Keratinocyte (primary cell): ENCODE measurements around the gene SLC12A5. TPM values are rescaled to one million over a fixed set of nuclear protein-coding genes. Genes with fewer than 3 reads are reported as not detected.

Experiments used
- DNase-seq: peaks from one replicate; pipeline ENCODE4 v3.0.0-alpha.2; 2011; ENCODE audit warnings: low read depth, missing footprints, low spot score
- FAIRE-seq: peaks from 2 replicates; lab custom pipeline; 2011; peaks lifted over from hg19 to GRCh38; lab: Jason Lieb, UNC
- H2AFZ ChIP-seq: 2 replicates; pipeline ENCODE4 v1.6.0; 2012; ENCODE audit warnings: low read length, control low read depth, inconsistent platforms; ENCODE audit not compliant: control insufficient read depth
- H3K27ac ChIP-seq: 2 replicates; pipeline ENCODE4 v1.5.1; 2011; ENCODE audit warnings: low read length; ENCODE audit not compliant: control insufficient read depth, insufficient read depth
- H3K27me3 ChIP-seq: 3 replicates; pipeline ENCODE4 v1.6.0; 2011; ENCODE audit warnings: low read length; ENCODE audit not compliant: control insufficient read depth, insufficient read depth; ENCODE audit errors: extremely low read depth
- H3K36me3 ChIP-seq, 2 experiments: 2 replicates in 1 of 2; 3 replicates in 1 of 2; pipeline ENCODE4 v1.5.1; 2011; ENCODE audit warnings: low read length in 2 of 2, mild to moderate bottlenecking in 1 of 2; ENCODE audit not compliant: control insufficient read depth in 2 of 2, insufficient read depth in 2 of 2; ENCODE audit errors: extremely low read depth in 1 of 2
- H3K4me1 ChIP-seq: 3 replicates; pipeline ENCODE4 v1.5.1; 2011; ENCODE audit warnings: low read length; ENCODE audit not compliant: control insufficient read depth, insufficient read depth; ENCODE audit errors: extremely low read depth
- H3K4me2 ChIP-seq: 3 replicates; pipeline ENCODE4 v1.6.0; 2011; ENCODE audit warnings: low read depth, low read length; ENCODE audit not compliant: control insufficient read depth, insufficient read depth; ENCODE audit errors: extremely low read depth
- H3K4me3 ChIP-seq, 3 experiments: fragments of 200-600 bp in 1 of 3; sonication (generic) in 1 of 3; 2 replicates in 2 of 3; 3 replicates in 1 of 3; pipeline ENCODE4 v1.5.1; 2011 to 2016; ENCODE audit warnings: low read length in 3 of 3, mild to moderate bottlenecking in 3 of 3, control low read depth in 2 of 3, inconsistent platforms in 1 of 3, low read depth in 1 of 3, mixed read lengths in 1 of 3, mixed run types in 1 of 3, moderate library complexity in 1 of 3; ENCODE audit not compliant: control insufficient read depth in 2 of 3, insufficient read depth in 2 of 3; ENCODE audit errors: extremely low read depth in 1 of 3
- H3K79me2 ChIP-seq: 2 replicates; pipeline ENCODE4 v1.6.0; 2012; ENCODE audit warnings: low read length; ENCODE audit not compliant: control insufficient read depth, insufficient read depth
- H3K9ac ChIP-seq: 3 replicates; pipeline ENCODE4 v1.6.0; 2011; ENCODE audit warnings: low read length; ENCODE audit not compliant: control insufficient read depth, insufficient read depth; ENCODE audit errors: extremely low read depth
- H3K9me1 ChIP-seq: 3 replicates; pipeline ENCODE4 v1.6.0; 2011; ENCODE audit warnings: low read length; ENCODE audit not compliant: control insufficient read depth, insufficient read depth; ENCODE audit errors: extremely low read depth
- H3K9me3 ChIP-seq: 2 replicates; pipeline ENCODE4 v1.5.1; 2012; ENCODE audit warnings: low read depth, low read length; ENCODE audit not compliant: control insufficient read depth
- H4K20me1 ChIP-seq: 3 replicates; pipeline ENCODE4 v1.6.0; 2011; ENCODE audit warnings: low read length; ENCODE audit not compliant: control insufficient read depth, insufficient read depth; ENCODE audit errors: extremely low read depth
- CTCF ChIP-seq, 3 experiments: IDR thresholded peaks in 1 of 3; conservative IDR thresholded peaks in 1 of 3; optimal IDR thresholded peaks in 1 of 3; 2 replicates in 2 of 3; 3 replicates in 1 of 3; pipeline versions ENCODE3 to v1.5.1; 2011; ENCODE audit warnings: low read length in 3 of 3, mild to moderate bottlenecking in 3 of 3, moderate library complexity in 2 of 3, control low read depth in 1 of 3, inconsistent platforms in 1 of 3; ENCODE audit not compliant: insufficient read depth in 2 of 3; ENCODE audit errors: extremely low read depth in 1 of 3
- EZH2 ChIP-seq: IDR thresholded peaks from one replicate; pipeline ENCODE4 v1.6.1; 2012; ENCODE audit warnings: inconsistent platforms, mild to moderate bottlenecking, low read length, moderate library complexity
- dilution Hi-C: fragments of 300-500 bp; cut with MboI; formaldehyde crosslinking; loops from one replicate; pipeline ENCODE4 v1.7.0; 2020; ENCODE audit warnings: low sequenced_read_pairs; ENCODE audit not compliant: extremely low pct_ligation_motif_present
- polyA plus RNA-seq, 5 experiments: library from polyadenylated mRNA; depleted of rRNA in 3 of 5; stranded (reverse) in 3 of 5; stranded (forward) in 1 of 5; unstranded in 1 of 5; fragments of >200 nt; gene quantifications; 1 replicate in 1 of 5; 2 replicates in 3 of 5; 3 replicates in 1 of 5; pipeline versions ENCODE4 v1.2.1 to v1.2.3, GENCODE V29; 2011 to 2012; ENCODE audit warnings: missing spikeins in 2 of 5, low read depth in 1 of 5, low replicate concordance in 1 of 5

Gene SLC12A5
- polyA plus RNA-seq, 1 donor (not counting 4 experiments of a cell fraction or from before 2014, with no cell fraction given), result not detected

DNA sequence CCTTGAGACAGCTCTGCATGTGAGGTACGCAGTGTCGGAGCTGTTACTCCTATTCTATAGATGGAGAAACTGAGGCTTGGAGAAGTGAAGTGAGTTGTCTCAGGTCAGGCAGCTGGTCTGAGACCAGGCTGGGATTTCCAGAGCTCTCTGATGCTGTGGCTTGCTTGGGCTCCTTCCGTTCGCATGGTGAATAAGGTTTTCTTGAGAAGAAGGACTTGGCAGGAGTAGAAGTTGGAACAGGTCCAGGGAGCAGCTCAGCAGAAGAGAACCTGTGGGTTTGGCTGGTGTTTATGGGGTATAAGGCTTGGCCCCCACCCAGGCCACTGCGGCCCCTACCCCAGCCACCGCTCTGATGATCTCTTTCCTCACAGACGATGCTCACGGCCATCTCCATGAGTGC, 7.4 kb downstream of the SLC12A5 start:
- H4K20me1 ChIP-seq, result no peaks in the 10 kb centered on the region
- FAIRE-seq (no peak), DNase-seq (no peak)
- dilution Hi-C loops, result no loop called here
- no peak overlapping the region for H2AFZ ChIP-seq
- TF ChIP-seq CTCF (optimal IDR thresholded peaks at IDR 0.05 in 1 of 3, IDR thresholded peaks at IDR 0.05 in 1 of 3, conservative IDR thresholded peaks at IDR 0.05 in 1 of 3; ENCODE audit: extremely low read depth in 1 of 3, insufficient read depth in 2 of 3, low read length in 3 of 3) (no peak), EZH2 (no peak)
- no peak overlapping the region for H3K4me3 ChIP-seq
- H3K4me2 ChIP-seq, result no peak overlapping the region
- no peak overlapping the region for H3K9ac ChIP-seq
- H3K9me3 ChIP-seq, result no peaks in the 10 kb centered on the region
- H3K4me1 ChIP-seq, result no peaks in the 10 kb centered on the region
- H3K36me3 ChIP-seq, result no peaks in the 10 kb centered on the region
- H3K27me3 ChIP-seq, result peaks cover 28% of the 10 kb centered on the region
- no peaks in the 10 kb centered on the region for H3K79me2 ChIP-seq
- no peaks in the 10 kb centered on the region for H3K9me1 ChIP-seq
- H3K27ac ChIP-seq, result no peak overlapping the region

- dilution Hi-C loops, result no loop called here
- no peaks in the 10 kb centered on the region for H3K9me3 ChIP-seq
- H3K79me2 ChIP-seq, result no peaks in the 10 kb centered on the region
- no peak for TF ChIP-seq EZH2
- DNase-seq, result no peak
- no peaks in the 10 kb centered on the region for H4K20me1 ChIP-seq
- H3K4me3 ChIP-seq, result no peak overlapping the region
- H3K4me2 ChIP-seq, result no peak overlapping the region
- H3K4me1 ChIP-seq, result no peaks in the 10 kb centered on the region
- no peaks in the 10 kb centered on the region for H3K9me1 ChIP-seq
- H3K9ac ChIP-seq, result no peak overlapping the region
- no peaks in the 10 kb centered on the region for H3K36me3 ChIP-seq
- no peak overlapping the region for H3K27ac ChIP-seq
- no peak overlapping the region for H2AFZ ChIP-seq
- FAIRE-seq, result no peak
- peaks cover 21% of the 10 kb centered on the region for H3K27me3 ChIP-seq
These were observed 8.0 kb downstream of the SLC12A5 start for GRCh38 chr20:46037036-46037435.

GRCh38 chr20:46040902-46041535, 12.0 kb downstream of the SLC12A5 start:
- H3K27me3 ChIP-seq, result no peaks in the 10 kb centered on the region
- H3K36me3 ChIP-seq, result no peaks in the 10 kb centered on the region
- H3K4me1 ChIP-seq, result no peaks in the 10 kb centered on the region
- no peaks in the 10 kb centered on the region for H4K20me1 ChIP-seq
- no peak overlapping the region for H3K4me2 ChIP-seq
- DNase-seq (no peak), FAIRE-seq (no peak)
- no peak overlapping the region for H3K4me3 ChIP-seq
- dilution Hi-C loops, result no loop called here
- H3K9me1 ChIP-seq, result no peaks in the 10 kb centered on the region
- no peak overlapping the region for H3K9ac ChIP-seq
- no peaks in the 10 kb centered on the region for H3K79me2 ChIP-seq
- H3K27ac ChIP-seq, result no peak overlapping the region
- no peak for TF ChIP-seq EZH2
- TF ChIP-seq CTCF (optimal IDR thresholded peaks at IDR 0.05 in 1 of 3, IDR thresholded peaks at IDR 0.05 in 1 of 3, conservative IDR thresholded peaks at IDR 0.05 in 1 of 3; ENCODE audit: extremely low read depth in 1 of 3, insufficient read depth in 2 of 3, low read length in 3 of 3), result no peak
- no peaks in the 10 kb centered on the region for H3K9me3 ChIP-seq
- H2AFZ ChIP-seq, result no peak overlapping the region
